ENCODE measurements around the gene SLC25A11.

The SLC25A11 gene

DNA sequence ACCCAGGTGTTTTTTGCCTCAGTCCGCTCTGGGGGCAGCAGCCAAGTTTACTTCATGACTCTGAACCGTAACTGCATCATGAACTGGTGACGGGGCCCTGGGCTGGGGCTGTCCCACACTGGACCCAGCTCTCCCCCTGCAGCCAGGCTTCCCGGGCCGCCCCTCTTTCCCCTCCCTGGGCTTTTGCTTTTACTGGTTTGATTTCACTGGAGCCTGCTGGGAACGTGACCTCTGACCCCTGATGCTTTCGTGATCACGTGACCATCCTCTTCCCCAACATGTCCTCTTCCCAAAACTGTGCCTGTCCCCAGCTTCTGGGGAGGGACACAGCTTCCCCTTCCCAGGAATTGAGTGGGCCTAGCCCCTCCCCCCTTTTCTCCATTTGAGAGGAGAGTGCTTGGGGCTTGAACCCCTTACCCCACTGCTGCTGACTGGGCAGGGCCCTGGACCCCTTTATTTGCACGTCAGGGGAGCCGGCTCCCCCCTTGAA lies 42.6 kb downstream of the SLC25A11 start:
- no peaks in the 10 kb centered on the region for H3K9me2 ChIP-seq (replicated peaks; ENCODE audit: insufficient read depth, low read length)
- H3K9me3 ChIP-seq (ENCODE audit: insufficient read depth, low read length) = no peaks in the 10 kb centered on the region
- no peaks in the 10 kb centered on the region for H3K27me3 ChIP-seq (ENCODE audit: low read length)
- no peak overlapping the region for H2AFZ ChIP-seq (ENCODE audit: low read depth, low read length, severe bottlenecking)
- no peak overlapping the region for H3K4me2 ChIP-seq (ENCODE audit: low read depth, low read length, poor library complexity, severe bottlenecking)
- H4K20me1 ChIP-seq (ENCODE audit: low read depth, low read length) = no peaks in the 10 kb centered on the region
- TF ChIP-seq EZH2phosphoT487 (conservative IDR thresholded peaks at IDR 0.05; ENCODE audit: low read length) = no peak
- no peak for TF ChIP-seq CTCF (IDR thresholded peaks at IDR 0.05; ENCODE audit: insufficient read depth, low read length, poor library complexity, severe bottlenecking)
- H3K4me3 ChIP-seq (ENCODE audit: insufficient read depth, low read length, poor library complexity, severe bottlenecking) = no peak overlapping the region
- no peaks in the 10 kb centered on the region for H3K79me2 ChIP-seq (ENCODE audit: insufficient read depth, low read length)
- H3F3A ChIP-seq (ENCODE audit: insufficient read depth) = peaks cover 5% of the 10 kb centered on the region; the same call in 1 of the 2 replicates
- no peak overlapping the region for H3K27ac ChIP-seq (ENCODE audit: low read depth, low read length)
- H3K9ac ChIP-seq (ENCODE audit: low read length) = no peak overlapping the region
- H3K36me3 ChIP-seq (ENCODE audit: low read length) = no peaks in the 10 kb centered on the region

DNA sequence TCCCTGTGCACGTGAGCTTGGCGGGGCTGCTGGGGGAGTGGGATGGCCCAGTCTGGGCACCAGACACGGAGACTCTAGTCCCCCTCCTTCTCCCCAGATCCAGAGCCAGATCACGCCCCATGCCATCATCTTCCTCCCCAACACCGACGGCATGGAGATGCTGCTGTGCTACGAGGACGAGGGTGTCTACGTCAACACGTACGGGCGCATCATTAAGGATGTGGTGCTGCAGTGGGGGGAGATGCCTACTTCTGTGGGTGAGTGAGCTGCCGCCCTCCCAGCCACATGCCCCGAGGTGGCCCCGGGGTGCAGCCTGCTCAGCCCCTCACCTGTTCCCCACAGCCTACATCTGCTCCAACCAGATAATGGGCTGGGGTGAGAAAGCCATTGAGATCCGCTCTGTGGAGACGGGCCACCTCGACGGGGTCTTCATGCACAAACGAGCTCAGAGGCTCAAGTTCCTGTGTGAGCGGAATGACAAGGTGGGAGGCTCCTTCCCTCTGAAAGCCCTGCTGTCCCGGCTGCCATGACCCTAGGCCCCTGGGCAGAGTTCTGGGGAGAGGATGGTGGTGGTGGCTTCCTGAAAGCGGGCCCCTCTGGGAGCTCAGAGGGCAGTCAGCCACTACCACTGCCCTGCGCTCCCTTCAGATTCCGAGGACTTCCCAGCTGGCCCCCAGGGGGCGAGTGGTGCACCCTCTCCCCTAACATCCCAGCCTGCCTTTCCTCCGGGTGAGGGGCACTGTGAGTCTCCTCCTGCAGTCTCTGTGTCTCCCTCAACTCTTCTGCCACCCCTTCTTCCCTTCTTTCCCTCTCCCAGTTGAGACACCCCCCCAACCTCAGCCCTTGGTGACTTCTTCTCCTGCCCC lies 43.3 kb downstream of the SLC25A11 start:
- TF ChIP-seq CTCF (IDR thresholded peaks at IDR 0.05; ENCODE audit: insufficient read depth, low read length, poor library complexity, severe bottlenecking) = no peak
- TF ChIP-seq EZH2phosphoT487 (conservative IDR thresholded peaks at IDR 0.05; ENCODE audit: low read length) = no peak
- Histone ChIP-seq H3K9me3 (ENCODE audit: insufficient read depth, low read length) (no peaks in the 10 kb centered on the region), H3K27ac (ENCODE audit: low read depth, low read length) (no peak overlapping the region), H3K79me2 (ENCODE audit: insufficient read depth, low read length) (no peaks in the 10 kb centered on the region), H3K4me2 (ENCODE audit: low read depth, low read length, poor library complexity, severe bottlenecking) (no peak overlapping the region), H3K36me3 (ENCODE audit: low read length) (no peaks in the 10 kb centered on the region), H3K9me2 (replicated peaks; ENCODE audit: insufficient read depth, low read length) (no peaks in the 10 kb centered on the region), H3K27me3 (ENCODE audit: low read length) (no peaks in the 10 kb centered on the region), H3K9ac (ENCODE audit: low read length) (no peak overlapping the region), H2AFZ (ENCODE audit: low read depth, low read length, severe bottlenecking) (no peak overlapping the region), H4K20me1 (ENCODE audit: low read depth, low read length) (no peaks in the 10 kb centered on the region), H3K4me3 (ENCODE audit: insufficient read depth, low read length, poor library complexity, severe bottlenecking) (no peak overlapping the region), H3F3A (ENCODE audit: insufficient read depth) (peaks cover 5% of the 10 kb centered on the region; the same call in 1 of the 2 replicates)

DNA sequence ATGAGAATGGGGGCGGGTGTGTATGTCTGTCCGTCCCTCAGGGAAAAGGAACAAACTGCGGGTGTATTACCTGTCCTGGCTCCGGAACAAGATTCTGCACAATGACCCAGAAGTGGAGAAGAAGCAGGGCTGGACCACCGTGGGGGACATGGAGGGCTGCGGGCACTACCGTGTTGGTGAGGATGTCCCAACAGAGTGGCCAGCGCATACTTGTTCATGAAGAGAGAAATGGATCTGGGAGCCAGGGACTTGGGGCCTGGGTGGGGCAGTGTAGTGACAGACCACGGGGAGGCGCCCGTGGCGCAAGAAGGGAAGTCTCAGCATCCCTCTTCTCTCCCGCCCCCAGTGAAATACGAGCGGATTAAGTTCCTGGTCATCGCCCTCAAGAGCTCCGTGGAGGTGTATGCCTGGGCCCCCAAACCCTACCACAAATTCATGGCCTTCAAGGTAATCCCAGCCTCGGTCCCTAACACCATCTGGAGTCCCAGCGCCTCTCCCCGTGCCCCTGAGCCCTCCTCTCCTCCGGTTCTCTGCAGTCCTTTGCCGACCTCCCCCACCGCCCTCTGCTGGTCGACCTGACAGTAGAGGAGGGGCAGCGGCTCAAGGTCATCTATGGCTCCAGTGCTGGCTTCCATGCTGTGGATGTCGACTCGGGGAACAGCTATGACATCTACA lies 44.1 kb downstream of the SLC25A11 start:
- no peak for TF ChIP-seq CTCF (IDR thresholded peaks at IDR 0.05; ENCODE audit: insufficient read depth, low read length, poor library complexity, severe bottlenecking)
- TF ChIP-seq EZH2phosphoT487 (conservative IDR thresholded peaks at IDR 0.05; ENCODE audit: low read length) = no peak
- Histone ChIP-seq H3K36me3 (ENCODE audit: low read length) (no peaks in the 10 kb centered on the region), H3K9me3 (ENCODE audit: insufficient read depth, low read length) (no peaks in the 10 kb centered on the region), H3F3A (ENCODE audit: insufficient read depth) (peaks cover 5% of the 10 kb centered on the region; the same call in 1 of the 2 replicates), H3K9ac (ENCODE audit: low read length) (no peak overlapping the region), H2AFZ (ENCODE audit: low read depth, low read length, severe bottlenecking) (no peak overlapping the region), H3K27me3 (ENCODE audit: low read length) (no peaks in the 10 kb centered on the region), H3K4me3 (ENCODE audit: insufficient read depth, low read length, poor library complexity, severe bottlenecking) (no peak overlapping the region), H3K9me2 (replicated peaks; ENCODE audit: insufficient read depth, low read length) (no peaks in the 10 kb centered on the region), H3K79me2 (ENCODE audit: insufficient read depth, low read length) (no peaks in the 10 kb centered on the region), H3K27ac (ENCODE audit: low read depth, low read length) (no peak overlapping the region), H4K20me1 (ENCODE audit: low read depth, low read length) (no peaks in the 10 kb centered on the region), H3K4me2 (ENCODE audit: low read depth, low read length, poor library complexity, severe bottlenecking) (no peak overlapping the region)
